GM23248 (cell line): ENCODE data around the gene STAM.

Experiments used
- EZH2 ChIP-seq: fragments of 200-600 bp; sonication (generic); IDR thresholded peaks from 2 replicates; pipeline ENCODE4 v1.6.1; 2018; ENCODE audit warnings: antibody characterized with exemption, mild to moderate bottlenecking; ENCODE audit not compliant: insufficient read depth, poor library complexity, severe bottlenecking
- EZH2phosphoT487 ChIP-seq: fragments of 200-600 bp; sonication (generic); IDR thresholded peaks from 2 replicates; pipeline ENCODE4 v1.6.1; 2018; ENCODE audit warnings: antibody characterized with exemption, moderate library complexity, mild to moderate bottlenecking, low read depth; ENCODE audit not compliant: insufficient read depth

DNA sequence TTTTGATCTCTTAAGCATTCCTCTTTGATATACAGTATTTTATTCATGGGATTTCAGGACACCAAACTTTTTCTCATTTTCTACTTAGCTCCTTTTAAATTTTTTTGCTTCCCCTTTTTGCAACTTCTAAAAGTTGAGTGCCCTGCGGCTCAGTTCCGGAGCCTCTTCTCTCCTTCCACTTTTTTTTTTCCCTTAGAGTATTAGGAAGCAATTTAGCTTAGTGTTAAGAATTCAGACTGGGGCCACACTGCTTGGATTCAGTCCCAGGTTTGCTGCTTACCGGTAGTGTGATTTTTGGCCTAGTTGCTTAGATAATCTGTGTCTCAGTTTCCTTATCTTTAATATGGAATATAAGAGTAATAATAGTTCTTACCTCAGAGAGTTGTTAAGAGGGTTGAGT lies 3.4 kb downstream of the STAM start:
- TF ChIP-seq EZH2 (no peak), EZH2phosphoT487 (no peak)
